Caco-2 (cell line): ENCODE data around the gene PCK1. TPM values are rescaled to one million over a fixed set of nuclear protein-coding genes. Genes with fewer than 3 reads are reported as not detected.

Experiments used
- BruUV-seq: library from RNA; stranded (reverse); fragments of 400-500 nt; replicated peaks from 2 replicates; lab custom pipeline; 2021; lab: Mats Ljungman, UMichigan
- CTCF ChIA-PET: fragments of 300-600 bp; sonication (Branson Sonifier 250); formaldehyde crosslinking; loops from one replicate; lab custom pipeline; 2022; ENCODE audit warnings: antibody characterized with exemption; lab: Charles Lee
- POLR2A ChIA-PET: fragments of 300-600 bp; sonication (Branson Sonifier 250); formaldehyde crosslinking; loops from one replicate; lab custom pipeline; 2022; ENCODE audit warnings: antibody characterized with exemption; lab: Charles Lee
- DNase-seq, 2 experiments: peaks; one replicate each; pipeline versions ENCODE4 v3.0.0 to v3.0.0-alpha.2; 2020 to 2022
- H3K27me3 ChIP-seq: replicated peaks from 2 replicates; pipeline ENCODE4 v1.6.0; 2011; ENCODE audit warnings: low read length; ENCODE audit not compliant: control insufficient read depth, insufficient read depth
- H3K36me3 ChIP-seq: 2 replicates; pipeline ENCODE4 v1.5.1; 2011; ENCODE audit warnings: low read length; ENCODE audit not compliant: control insufficient read depth, insufficient read depth
- H3K4me1 ChIP-seq: fragments of 250-450 bp; sonication (Bioruptor Pico); 2 replicates; pipeline ENCODE4 v1.5.1; 2020; ENCODE audit warnings: mild to moderate bottlenecking
- H3K4me3 ChIP-seq: 2 replicates; pipeline ENCODE4 v1.5.1; 2011; ENCODE audit warnings: low read depth, mild to moderate bottlenecking, control low read depth, low read length
- H3K9me3 ChIP-seq: fragments of 250-450 bp; sonication (Bioruptor Pico); 2 replicates; pipeline ENCODE4 v1.5.1; 2020; ENCODE audit warnings: mild to moderate bottlenecking, moderate library complexity
- H3K27ac Mint-ChIP-seq: one replicate; pipeline ENCODE4 v1.8.0; 2022; ENCODE audit warnings: mixed read lengths; ENCODE audit not compliant: unreplicated experiment
- H3K27me3 Mint-ChIP-seq: one replicate; pipeline ENCODE4 v1.8.0; 2022; ENCODE audit warnings: mixed read lengths; ENCODE audit not compliant: insufficient read depth, unreplicated experiment
- H3K36me3 Mint-ChIP-seq: one replicate; pipeline ENCODE4 v1.8.0; 2022; ENCODE audit warnings: mild to moderate bottlenecking, mixed read lengths; ENCODE audit not compliant: insufficient read depth, unreplicated experiment
- H3K4me1 Mint-ChIP-seq: one replicate; pipeline ENCODE4 v1.8.0; 2022; ENCODE audit warnings: low read depth, mixed read lengths; ENCODE audit not compliant: unreplicated experiment
- H3K4me3 Mint-ChIP-seq: one replicate; pipeline ENCODE4 v1.8.0; 2022; ENCODE audit warnings: mild to moderate bottlenecking, moderate library complexity, mixed read lengths; ENCODE audit not compliant: unreplicated experiment
- H3K9me3 Mint-ChIP-seq: one replicate; pipeline ENCODE4 v1.8.0; 2022; ENCODE audit warnings: mixed read lengths; ENCODE audit not compliant: unreplicated experiment
- CTCF ChIP-seq, 2 experiments: fragments of 200-600 bp in 1 of 2; IDR thresholded peaks; 1 replicate in 1 of 2; 2 replicates in 1 of 2; pipeline versions ENCODE4 v1.5.1 to v1.8.0; 2011 to 2022; ENCODE audit warnings: antibody characterized with exemption in 1 of 2, control low read depth in 1 of 2, inconsistent platforms in 1 of 2, low read depth in 1 of 2, low read length in 1 of 2, mild to moderate bottlenecking in 1 of 2, moderate library complexity in 1 of 2; ENCODE audit not compliant: insufficient read depth in 1 of 2, severe bottlenecking in 1 of 2, unreplicated experiment in 1 of 2
- intact Hi-C: fragments of 100-400 bp; cut with micrococcal nuclease; formaldehyde crosslinking; loops from one replicate; pipeline ENCODE4 v1.10.0; 2022; ENCODE audit not compliant: unreplicated experiment
- total RNA-seq: library from RNA; stranded (reverse); gene quantifications from 2 replicates; pipeline ENCODE4 v1.2.3, GENCODE V29; 2022

PCK1 gene
- total RNA-seq, 1 experiment from 2014 or later, result not detected

GRCh38 chr20:57614490-57615444, 53.9 kb downstream of the PCK1 start:
- no peak for TF ChIP-seq CTCF (IDR thresholded peaks at IDR 0.05; ENCODE audit: insufficient read depth in 1 of 2, low read depth in 1 of 2, low read length in 1 of 2, severe bottlenecking in 1 of 2, unreplicated experiment in 1 of 2)
- no peaks in the 10 kb centered on the region for H3K9me3 ChIP-seq
- CTCF ChIA-PET, result no interaction called here
- no peak overlapping the region for H3K27ac Mint-ChIP-seq
- DNase-seq, result peak in 1 of 2 experiments; percentile 34
- H3K4me1 Mint-ChIP-seq, result no peaks in the 10 kb centered on the region
- H3K36me3 ChIP-seq, result no peaks in the 10 kb centered on the region
- intact Hi-C loops, result no loop called here
- BruUV-seq, result no TSS peak
- no peak overlapping the region for H3K4me3 Mint-ChIP-seq
- H3K27me3 Mint-ChIP-seq, result peaks cover 28% of the 10 kb centered on the region
- no peaks in the 10 kb centered on the region for H3K9me3 Mint-ChIP-seq
- H3K27me3 ChIP-seq, result no peaks in the 10 kb centered on the region; the same call in 1 of the 2 replicates
- H3K4me3 ChIP-seq, result no peak overlapping the region
- no peaks in the 10 kb centered on the region for H3K4me1 ChIP-seq
- no peaks in the 10 kb centered on the region for H3K36me3 Mint-ChIP-seq
- POLR2A ChIA-PET, result no interaction called here

- no peaks in the 10 kb centered on the region; the same call in 1 of the 2 replicates for H3K27me3 ChIP-seq
- DNase-seq, result no peak
- H3K4me1 ChIP-seq, result no peaks in the 10 kb centered on the region
- CTCF ChIA-PET, result interaction anchor here (1.1 kb wide), 1 partner anchor 38 kb away, joined by 3 read pairs; no protein-coding TSS in a partner anchor
- BruUV-seq, result no TSS peak
- Mint-ChIP-seq H3K36me3 (no peaks in the 10 kb centered on the region), H3K4me3 (no peak overlapping the region), H3K4me1 (no peaks in the 10 kb centered on the region), H3K27ac (no peak overlapping the region), H3K9me3 (no peaks in the 10 kb centered on the region), H3K27me3 (peaks cover 27% of the 10 kb centered on the region)
- no peak overlapping the region for H3K4me3 ChIP-seq
- H3K36me3 ChIP-seq, result no peaks in the 10 kb centered on the region
- no peaks in the 10 kb centered on the region for H3K9me3 ChIP-seq
- intact Hi-C loops, result no loop called here
- no peak for TF ChIP-seq CTCF (IDR thresholded peaks at IDR 0.05; ENCODE audit: insufficient read depth in 1 of 2, low read depth in 1 of 2, low read length in 1 of 2, severe bottlenecking in 1 of 2, unreplicated experiment in 1 of 2)
- POLR2A ChIA-PET, result interaction anchor here (0.6 kb wide), 1 partner anchor 543 kb away, joined by 22 read pairs; no protein-coding TSS in a partner anchor
Observed at GRCh38 chr20:57615445-57615811, 54.5 kb downstream of the PCK1 start.

GRCh38 chr20:57616143-57616951, 55.4 kb downstream of the PCK1 start:
- Mint-ChIP-seq H3K4me1 (no peaks in the 10 kb centered on the region), H3K27ac (no peak overlapping the region), H3K27me3 (peaks cover 23% of the 10 kb centered on the region), H3K4me3 (no peak overlapping the region), H3K9me3 (no peaks in the 10 kb centered on the region), H3K36me3 (no peaks in the 10 kb centered on the region)
- intact Hi-C loops, result no loop called here
- POLR2A ChIA-PET, result no interaction called here
- H3K36me3 ChIP-seq, result no peaks in the 10 kb centered on the region
- CTCF ChIA-PET, result interaction anchor here (1.1 kb wide), 1 partner anchor 38 kb away, joined by 3 read pairs; no protein-coding TSS in a partner anchor
- DNase-seq, result peak in 1 of 2 experiments; percentile 44
- H3K27me3 ChIP-seq, result no peaks in the 10 kb centered on the region; the same call in 1 of the 2 replicates
- no peaks in the 10 kb centered on the region for H3K9me3 ChIP-seq
- no peak overlapping the region for H3K4me3 ChIP-seq
- no peak for TF ChIP-seq CTCF (IDR thresholded peaks at IDR 0.05; ENCODE audit: insufficient read depth in 1 of 2, low read depth in 1 of 2, low read length in 1 of 2, severe bottlenecking in 1 of 2, unreplicated experiment in 1 of 2)
- no peaks in the 10 kb centered on the region for H3K4me1 ChIP-seq
- no TSS peak for BruUV-seq
